Endothelial cell of umbilical vein (primary cell): ENCODE data around the gene CHMP6. TPM values are rescaled to one million over a fixed set of nuclear protein-coding genes. Genes with fewer than 3 reads are reported as not detected.

ENCODE experiments used
- BruUV-seq: library from RNA; stranded (reverse); fragments of 400-500 nt; replicated peaks from 2 replicates; lab custom pipeline; 2021; lab: Mats Ljungman, UMichigan
- CTCF ChIA-PET: fragments of 300-600, 350-600 bp; sonication (Branson Sonifier 250); formaldehyde crosslinking; loops from one replicate; lab custom pipeline; 2021; ENCODE audit warnings: antibody characterized with exemption, inconsistent platforms; lab: Charles Lee
- POLR2A ChIA-PET: fragments of 300-600, 350-600 bp; sonication (Branson Sonifier 250); formaldehyde crosslinking; loops from one replicate; lab custom pipeline; 2021; ENCODE audit warnings: antibody characterized with exemption, inconsistent platforms; lab: Charles Lee
- DNase-seq: peaks from one replicate; pipeline ENCODE4 v3.0.0-alpha.2; 2011; ENCODE audit warnings: low read depth, low spot score
- FAIRE-seq: peaks from 2 replicates; lab custom pipeline; 2011; peaks lifted over from hg19 to GRCh38; lab: Jason Lieb, UNC
- H2AFZ ChIP-seq: 2 replicates; pipeline ENCODE4 v1.6.0; 2012; ENCODE audit warnings: low read depth, low read length, control low read depth, inconsistent platforms
- H3K27ac ChIP-seq: 2 replicates; pipeline ENCODE4 v1.5.1; 2011; ENCODE audit warnings: low read depth, mild to moderate bottlenecking, control low read depth, low read length, moderate library complexity; ENCODE audit not compliant: insufficient read depth
- H3K27me3 ChIP-seq, 2 experiments: 2 replicates each; pipeline versions ENCODE4 v1.6.0 to v1.6.1; 2011; ENCODE audit warnings: low read length in 2 of 2, mixed read lengths in 1 of 2; ENCODE audit not compliant: control insufficient read depth in 2 of 2, insufficient read depth in 2 of 2
- H3K36me3 ChIP-seq, 2 experiments: 2 replicates in 1 of 2; 3 replicates in 1 of 2; pipeline ENCODE4 v1.5.1; 2011; ENCODE audit warnings: low read length in 2 of 2, mild to moderate bottlenecking in 1 of 2, moderate library complexity in 1 of 2; ENCODE audit not compliant: control insufficient read depth in 2 of 2, insufficient read depth in 2 of 2; ENCODE audit errors: extremely low read depth in 1 of 2
- H3K4me1 ChIP-seq: 3 replicates; pipeline ENCODE4 v1.5.1; 2011; ENCODE audit warnings: mild to moderate bottlenecking, low read length; ENCODE audit not compliant: control insufficient read depth, insufficient read depth; ENCODE audit errors: extremely low read depth
- H3K4me2 ChIP-seq: 2 replicates; pipeline ENCODE4 v1.6.1; 2011; ENCODE audit warnings: low read length, control low read depth, mixed read lengths; ENCODE audit not compliant: insufficient read depth
- H3K4me3 ChIP-seq, 3 experiments: fragments of 200-600 bp in 1 of 3; sonication (generic), shearing (Covaris generic) in 1 of 3; replicated peaks in 1 of 3; 2 replicates each; pipeline ENCODE4 v1.5.1; 2011 to 2016; ENCODE audit warnings: control low read depth in 3 of 3, low read length in 3 of 3, mild to moderate bottlenecking in 2 of 3, inconsistent platforms in 1 of 3, low read depth in 1 of 3, moderate library complexity in 1 of 3; ENCODE audit not compliant: insufficient read depth in 1 of 3
- H3K79me2 ChIP-seq: 2 replicates; pipeline ENCODE4 v1.6.0; 2012; ENCODE audit warnings: low read length, inconsistent platforms; ENCODE audit not compliant: control insufficient read depth, insufficient read depth
- H3K9ac ChIP-seq: replicated peaks from 2 replicates; pipeline ENCODE3; 2011; ENCODE audit warnings: low read length, control low read depth; ENCODE audit not compliant: insufficient read depth; ENCODE audit errors: extremely low read depth
- H3K9me1 ChIP-seq: replicated peaks from 3 replicates; pipeline ENCODE4 v1.6.0; 2011; ENCODE audit warnings: mild to moderate bottlenecking, low read length; ENCODE audit not compliant: control insufficient read depth, insufficient read depth; ENCODE audit errors: extremely low read depth
- H3K9me3 ChIP-seq: replicated peaks from 2 replicates; pipeline ENCODE4 v1.5.1; 2012; ENCODE audit warnings: low read length, inconsistent platforms; ENCODE audit not compliant: control insufficient read depth, insufficient read depth
- H4K20me1 ChIP-seq: replicated peaks from 2 replicates; pipeline ENCODE3; 2011; ENCODE audit warnings: mild to moderate bottlenecking, low read length; ENCODE audit not compliant: control insufficient read depth, insufficient read depth; ENCODE audit errors: extremely low read depth
- EZH2 ChIP-seq: IDR thresholded peaks from 2 replicates; pipeline ENCODE4 v1.6.1; 2012; ENCODE audit warnings: borderline replicate concordance, low read depth, mild to moderate bottlenecking, moderate library complexity, low read length, inconsistent platforms; ENCODE audit not compliant: severe bottlenecking
- FOS ChIP-seq: IDR thresholded peaks from 2 replicates; pipeline ENCODE4 v1.6.1; 2011; ENCODE audit warnings: mild to moderate bottlenecking, low read length, moderate library complexity, borderline replicate concordance; ENCODE audit not compliant: insufficient read depth
- GATA2 ChIP-seq: IDR thresholded peaks from 2 replicates; pipeline ENCODE4 v1.7.0; 2011; ENCODE audit warnings: low read depth, mild to moderate bottlenecking, moderate library complexity, mixed read lengths, low read length; ENCODE audit not compliant: insufficient read length, insufficient read depth
- JUN ChIP-seq: IDR thresholded peaks from 2 replicates; pipeline ENCODE4 v1.6.1; 2011; ENCODE audit warnings: borderline replicate concordance, low read depth; ENCODE audit not compliant: insufficient read length, insufficient read depth
- MAX ChIP-seq: IDR thresholded peaks from 2 replicates; pipeline ENCODE4 v1.6.1; 2011; ENCODE audit not compliant: insufficient read depth, insufficient read length
- MYC ChIP-seq: IDR thresholded peaks from one replicate; pipeline ENCODE4 v1.6.1; 2011; ENCODE audit warnings: mild to moderate bottlenecking, low read depth, low read length
- POLR2A ChIP-seq: IDR thresholded peaks from 2 replicates; pipeline ENCODE4 v1.6.1; 2012; ENCODE audit warnings: low read depth, mild to moderate bottlenecking, control low read depth, low read length
- POLR2AphosphoS5 ChIP-seq: IDR thresholded peaks from 2 replicates; pipeline ENCODE4 v1.6.1; 2012; ENCODE audit warnings: low read depth, mild to moderate bottlenecking, control low read depth, low read length, moderate library complexity; ENCODE audit not compliant: insufficient read depth
- dilution Hi-C: fragments of 300-500 bp; cut with MboI; formaldehyde crosslinking; loops from one replicate; pipeline ENCODE4 v1.15.0; 2019; ENCODE audit warnings: low sequenced_read_pairs; ENCODE audit not compliant: extremely low pct_ligation_motif_present
- intact Hi-C: fragments of 100-400 bp; cut with micrococcal nuclease; formaldehyde crosslinking; loops from one replicate; pipeline ENCODE4 v1.10.0; 2022
- polyA plus RNA-seq, 4 experiments: library from polyadenylated mRNA; depleted of rRNA in 3 of 4; stranded (reverse) in 3 of 4; unstranded in 1 of 4; fragments of >200 nt; gene quantifications; 2 replicates each; pipeline versions ENCODE4 v1.2.1 to v1.2.3, GENCODE V29; 2011 to 2012; ENCODE audit warnings: missing spikeins in 1 of 4
- total RNA-seq: library from RNA; stranded (reverse); gene quantifications from 2 replicates; pipeline ENCODE4 v1.2.3, GENCODE V29; 2021
- TF ChIP-seq, protein P1 (sequence below), 2 donors: IDR thresholded peaks; 1 replicate in 1 of 2; 2 replicates in 1 of 2; pipeline ENCODE4 v1.5.1; 2011; ENCODE audit warnings: low read length in 2 of 2, mild to moderate bottlenecking in 2 of 2, moderate library complexity in 2 of 2, control low read depth in 1 of 2, inconsistent platforms in 1 of 2, low read depth in 1 of 2; ENCODE audit not compliant: insufficient read depth in 1 of 2; ENCODE audit errors: extremely low read depth in 1 of 2

The CHMP6 gene
- total and polyA plus RNA-seq, 2 donors (not counting 3 experiments of a cell fraction or from before 2014, with no cell fraction given), result 42.5 to 48.5 TPM

DNA sequence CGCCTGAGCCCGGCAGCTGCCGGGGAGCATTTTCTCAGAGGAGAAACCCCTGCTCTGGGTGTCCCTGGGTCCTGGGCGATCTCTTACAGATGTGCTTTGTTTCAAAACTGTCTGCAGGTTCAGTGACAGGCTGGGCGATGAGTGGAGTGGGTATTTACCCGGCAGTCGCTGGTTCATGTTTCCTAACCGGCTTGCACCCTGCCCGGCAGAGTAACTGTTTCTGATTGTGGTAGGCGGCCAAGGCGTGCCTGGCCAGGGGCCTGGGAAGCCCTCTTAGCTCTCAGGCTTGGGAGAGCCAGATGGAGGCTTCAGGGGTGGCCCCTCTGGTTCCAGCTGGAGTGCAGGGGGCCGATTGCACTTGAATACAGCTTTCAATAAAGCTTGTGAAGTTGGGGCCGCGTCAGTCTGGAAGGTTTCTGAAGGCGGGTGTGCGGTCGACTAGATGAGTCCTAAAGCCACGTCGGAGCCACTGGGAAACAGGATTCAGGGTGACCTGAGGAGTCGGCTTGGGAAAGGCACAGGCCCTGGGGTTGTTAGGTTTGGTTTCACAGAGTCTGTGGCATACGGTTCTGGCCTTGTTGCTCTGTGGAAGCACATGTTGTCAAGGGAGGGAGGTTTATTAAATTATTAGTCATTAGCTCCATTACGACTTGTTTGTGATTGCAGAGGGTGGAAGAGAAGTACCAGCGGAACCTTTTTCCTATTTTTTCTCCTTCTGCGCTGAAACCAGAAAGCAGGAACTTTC lies 44.7 kb downstream of the CHMP6 start:
- no peak overlapping the region for H3K9ac ChIP-seq
- peaks cover 4% of the 10 kb centered on the region for H3K79me2 ChIP-seq
- FAIRE-seq, result no peak

DNA sequence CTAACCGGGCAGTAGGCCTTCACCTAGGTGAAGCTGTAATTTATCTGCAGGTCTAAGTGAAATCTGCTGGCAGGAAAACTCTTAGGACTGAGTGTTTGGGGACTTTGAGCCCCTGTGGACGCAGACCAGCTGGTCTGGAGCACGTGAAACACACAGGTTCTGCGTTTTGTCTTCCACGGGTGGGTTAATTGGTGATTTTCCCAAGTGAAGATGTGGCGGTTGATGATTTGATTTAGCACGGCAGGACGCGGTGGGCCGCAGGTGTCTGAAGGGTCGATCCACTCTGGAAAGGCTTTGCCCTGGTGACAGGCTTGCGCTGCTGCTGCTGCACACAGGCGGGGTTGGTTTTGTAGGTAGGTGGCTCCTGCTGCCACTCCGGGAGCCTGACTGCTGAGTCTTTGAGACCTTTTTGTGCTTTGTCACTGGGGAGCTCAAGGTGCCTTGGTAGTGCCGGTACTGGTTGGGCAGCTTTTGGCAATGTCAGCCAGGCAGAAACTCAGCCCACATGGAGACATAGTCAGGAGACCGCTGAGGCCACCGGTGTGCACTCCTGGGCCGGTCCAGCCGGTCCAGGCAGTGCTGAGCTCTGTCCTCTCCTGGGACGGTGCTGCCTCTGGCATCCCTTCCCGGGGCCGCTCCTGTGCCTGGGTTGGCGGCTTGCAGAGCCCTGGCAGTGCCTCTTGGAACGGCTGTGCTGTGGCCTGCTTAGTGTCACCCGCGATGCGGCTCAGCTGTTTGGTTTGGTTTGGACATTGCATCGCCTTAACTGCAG lies 45.6 kb downstream of the CHMP6 start:
- CTCF ChIA-PET, result interaction anchor here (1.1 to 1.2 kb wide), 2 partner anchors 14 to 48 kb away, joined by 3 to 6 read pairs; no protein-coding TSS in a partner anchor
- no peak overlapping the region for H2AFZ ChIP-seq
- DNase-seq (no peak), FAIRE-seq (no peak)
- no peaks in the 10 kb centered on the region for H3K9me1 ChIP-seq
- no peaks in the 10 kb centered on the region for H4K20me1 ChIP-seq
- H3K9me3 ChIP-seq, result no peaks in the 10 kb centered on the region
- no peaks in the 10 kb centered on the region for H3K27me3 ChIP-seq
- dilution Hi-C loops (no loop called here), intact Hi-C loops (no loop called here)
- POLR2A ChIA-PET, result interaction anchor here (0.6 kb wide), 1 partner anchor 34 kb away, joined by 3 read pairs; no protein-coding TSS in a partner anchor
- TF ChIP-seq MAX, result no peak
- TF ChIP-seq GATA2, result no peak
- TF ChIP-seq, protein P1, sequence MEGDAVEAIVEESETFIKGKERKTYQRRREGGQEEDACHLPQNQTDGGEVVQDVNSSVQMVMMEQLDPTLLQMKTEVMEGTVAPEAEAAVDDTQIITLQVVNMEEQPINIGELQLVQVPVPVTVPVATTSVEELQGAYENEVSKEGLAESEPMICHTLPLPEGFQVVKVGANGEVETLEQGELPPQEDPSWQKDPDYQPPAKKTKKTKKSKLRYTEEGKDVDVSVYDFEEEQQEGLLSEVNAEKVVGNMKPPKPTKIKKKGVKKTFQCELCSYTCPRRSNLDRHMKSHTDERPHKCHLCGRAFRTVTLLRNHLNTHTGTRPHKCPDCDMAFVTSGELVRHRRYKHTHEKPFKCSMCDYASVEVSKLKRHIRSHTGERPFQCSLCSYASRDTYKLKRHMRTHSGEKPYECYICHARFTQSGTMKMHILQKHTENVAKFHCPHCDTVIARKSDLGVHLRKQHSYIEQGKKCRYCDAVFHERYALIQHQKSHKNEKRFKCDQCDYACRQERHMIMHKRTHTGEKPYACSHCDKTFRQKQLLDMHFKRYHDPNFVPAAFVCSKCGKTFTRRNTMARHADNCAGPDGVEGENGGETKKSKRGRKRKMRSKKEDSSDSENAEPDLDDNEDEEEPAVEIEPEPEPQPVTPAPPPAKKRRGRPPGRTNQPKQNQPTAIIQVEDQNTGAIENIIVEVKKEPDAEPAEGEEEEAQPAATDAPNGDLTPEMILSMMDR (IDR thresholded peaks at IDR 0.05; ENCODE audit: extremely low read depth in 1 of 2, insufficient read depth in 1 of 2, low read depth in 1 of 2, low read length in 2 of 2), result no peak
- no peak for TF ChIP-seq EZH2
- TF ChIP-seq MYC, result no peak
- TF ChIP-seq JUN, result no peak
- TF ChIP-seq POLR2A, result no peak
- TF ChIP-seq POLR2AphosphoS5, result no peak
- no peak for TF ChIP-seq FOS
- no peak overlapping the region for H3K9ac ChIP-seq
- no peak overlapping the region for H3K4me3 ChIP-seq
- H3K36me3 ChIP-seq, result peaks cover 0 to 1% of the 10 kb centered on the region in 2 experiments
- H3K27ac ChIP-seq, result no peak overlapping the region
- peaks cover 4% of the 10 kb centered on the region for H3K79me2 ChIP-seq
- H3K4me2 ChIP-seq, result no peak overlapping the region
- H3K4me1 ChIP-seq, result peaks cover 14% of the 10 kb centered on the region
- no TSS peak for BruUV-seq

More for the DNA sequence above, 44.7 kb downstream of the CHMP6 start:
- no peak overlapping the region for H2AFZ ChIP-seq
- no peak for DNase-seq
- no peaks in the 10 kb centered on the region for H3K9me1 ChIP-seq
- BruUV-seq, result no TSS peak
- H3K4me2 ChIP-seq, result peak overlapping the region; percentile 39
- H3K27me3 ChIP-seq, result no peaks in the 10 kb centered on the region
- peaks cover 14% of the 10 kb centered on the region for H3K4me1 ChIP-seq
- H3K4me3 ChIP-seq, result peak overlapping the region in 1 of 3 experiments; percentile 28
- no peak for TF ChIP-seq MYC
- no peak for TF ChIP-seq EZH2
- no peak for TF ChIP-seq JUN
- H4K20me1 ChIP-seq, result no peaks in the 10 kb centered on the region
- intact Hi-C loops, result no loop called here
- POLR2A ChIA-PET, result no interaction called here
- no peak overlapping the region for H3K27ac ChIP-seq
- CTCF ChIA-PET, result interaction anchor here (1.1 to 1.2 kb wide), 2 partner anchors 13 to 47 kb away, joined by 3 to 6 read pairs; no protein-coding TSS in a partner anchor
- peaks cover 0 to 2% of the 10 kb centered on the region in 2 experiments for H3K36me3 ChIP-seq
- no peaks in the 10 kb centered on the region for H3K9me3 ChIP-seq
- dilution Hi-C loops, result no loop called here
